Nucleus accumbens (tissue), 56 donors: ENCODE results near the gene R3HDM1.
"Not testable (repeated sequence)": the region's sequence is repeated elsewhere in the genome, so short reads cannot be mapped to it uniquely, and the experiment has no call there.

ENCODE experiments used
- DNase-seq, 56 donors: peaks; one replicate each; lab custom pipeline; 2025; lab: John Stamatoyannopoulos, UW

R3HDM1 gene

DNA sequence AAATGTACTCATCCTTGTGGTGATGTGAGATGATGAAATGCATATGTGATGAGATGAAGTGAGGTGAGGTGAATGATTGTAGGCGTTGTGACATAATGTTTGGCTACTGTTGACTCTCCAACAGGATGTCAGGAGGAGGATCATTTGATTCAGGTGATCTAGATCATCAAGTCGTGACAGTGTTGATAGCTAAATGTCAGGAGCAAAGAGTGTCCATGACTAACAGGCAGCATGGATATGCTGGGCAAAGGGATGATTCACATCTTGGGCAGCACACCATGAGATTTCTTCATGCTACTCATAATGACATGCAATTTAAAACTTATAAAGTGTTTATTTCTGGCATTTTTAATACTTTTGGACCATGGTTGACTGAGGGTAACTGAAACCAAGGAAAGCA lies 170.2 kb downstream of the R3HDM1 start:
- no peak for DNase-seq

- no peak for DNase-seq
Measured at GRCh38 chr2:135703300-135703699, 172.0 kb downstream of the R3HDM1 start.

- not testable (repeated sequence) for DNase-seq
Measured at GRCh38 chr2:135704075-135704474, 172.8 kb downstream of the R3HDM1 start.

GRCh38 chr2:135708159-135708558 lies 176.9 kb downstream of the R3HDM1 start:
- DNase-seq, result no peak

DNA sequence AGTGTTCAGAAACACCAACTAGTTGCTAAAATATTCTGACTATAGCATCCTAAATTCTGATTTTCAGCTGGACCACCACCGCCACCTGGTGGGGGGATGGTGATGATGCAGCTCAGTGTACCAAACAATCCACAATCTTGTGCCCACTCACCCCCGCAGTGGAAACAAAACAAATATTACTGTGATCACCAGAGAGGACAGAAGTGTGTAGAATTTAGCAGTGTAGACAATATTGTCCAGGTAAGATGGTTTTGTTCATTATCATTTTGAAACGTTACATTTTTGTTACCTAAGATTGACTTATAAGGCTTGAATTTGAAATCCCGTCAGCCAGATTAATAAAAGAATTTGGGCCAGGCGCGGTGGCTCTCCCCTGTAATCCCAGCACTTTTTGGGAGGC lies 178.7 kb downstream of the R3HDM1 start:
- DNase-seq, result peak in 46 of 56 donors; percentile 0 to 77 (median 27)

DNA sequence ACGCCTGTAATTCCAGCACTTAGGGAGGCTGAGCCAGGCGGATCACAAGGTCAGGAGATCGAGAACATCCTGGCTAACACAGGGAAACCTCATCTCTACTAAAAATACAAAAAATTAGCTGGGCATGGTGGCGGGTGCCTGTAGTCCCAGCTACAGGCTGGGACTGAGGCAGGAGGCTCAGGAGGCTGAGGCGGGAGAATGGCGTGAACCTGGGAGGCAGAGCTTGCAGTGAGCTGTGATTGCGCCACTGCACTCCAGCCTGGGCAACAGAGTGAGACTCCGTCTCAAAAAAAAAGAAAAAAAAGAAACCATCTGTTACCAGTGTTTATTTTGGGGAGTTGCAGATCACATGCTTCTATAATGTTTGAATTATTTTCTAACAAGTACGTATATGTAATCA lies 183.8 kb downstream of the R3HDM1 start:
- DNase-seq, result not testable (repeated sequence)

GRCh38 chr2:135728064-135728743 lies 196.9 kb downstream of the R3HDM1 start:
- no peak for DNase-seq

- no peak for DNase-seq
Measured at GRCh38 chr2:135732561-135732960, 201.3 kb downstream of the R3HDM1 start.

GRCh38 chr2:135733045-135733444 lies 201.8 kb downstream of the R3HDM1 start:
- no peak for DNase-seq

- DNase-seq, result no peak
Measured at GRCh38 chr2:135736546-135736945, 205.3 kb downstream of the R3HDM1 start.

- DNase-seq, result no peak
Measured at GRCh38 chr2:135740206-135740605, 208.9 kb downstream of the R3HDM1 start.

GRCh38 chr2:135741043-135741394 lies 209.7 kb downstream of the R3HDM1 start:
- no peak for DNase-seq

DNA sequence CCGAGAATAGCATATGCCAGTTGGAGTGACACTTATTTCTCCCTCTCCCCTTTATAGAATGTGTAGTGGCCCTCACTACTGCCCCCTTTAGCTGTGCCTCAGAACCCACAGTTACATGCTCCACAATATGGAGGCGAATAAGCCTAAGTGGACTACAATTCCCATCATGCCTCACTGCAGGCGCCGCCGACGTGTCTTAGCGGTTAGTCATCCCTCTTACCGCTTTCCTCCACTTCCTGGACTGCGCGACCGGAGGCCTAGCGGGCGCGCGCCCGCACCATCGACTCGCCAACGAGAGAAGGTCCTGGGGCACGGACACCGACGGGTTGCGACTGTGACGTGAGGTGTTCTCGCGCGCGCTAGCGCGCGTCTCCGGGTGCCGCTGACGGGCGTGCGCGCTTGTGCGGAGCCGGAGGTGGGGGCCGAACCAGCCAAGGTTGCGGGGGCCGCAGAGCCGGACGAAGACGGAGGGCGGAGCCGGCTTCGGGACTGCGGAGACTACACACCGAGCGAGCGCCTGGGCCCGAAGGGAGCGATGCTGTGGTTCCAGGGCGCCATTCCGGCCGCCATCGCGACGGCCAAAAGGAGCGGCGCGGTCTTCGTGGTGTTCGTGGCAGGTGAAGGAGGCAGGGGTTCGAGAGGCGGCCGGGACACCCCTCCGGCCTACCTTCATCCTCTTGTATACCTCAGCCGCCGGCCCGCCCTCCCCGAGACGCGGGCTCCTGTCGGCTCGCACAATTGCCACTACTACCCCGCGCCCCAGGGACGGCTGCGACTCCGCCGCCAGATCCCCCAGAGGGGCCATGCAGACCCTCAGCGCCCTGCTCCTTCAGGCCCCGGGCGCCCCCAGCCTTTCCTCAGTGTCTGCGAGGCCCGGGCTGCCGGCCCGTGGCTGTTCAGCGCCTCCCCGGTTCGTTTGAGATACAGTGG lies 210.4 kb downstream of the R3HDM1 start, which contains the start of gene UBXN4:
Gene UBXN4 (plus strand): TSS at position 461 of the 930 bp plus-strand sequence. CDS start 75 bp downstream, at position 536.
- peak; percentile 48 to 99 (median 95) for DNase-seq

- DNase-seq, result peak in 25 of 56 donors; percentile 1 to 66 (median 40)
Measured at GRCh38 chr2:135742325-135742757, 211.1 kb downstream of the R3HDM1 start.

DNA sequence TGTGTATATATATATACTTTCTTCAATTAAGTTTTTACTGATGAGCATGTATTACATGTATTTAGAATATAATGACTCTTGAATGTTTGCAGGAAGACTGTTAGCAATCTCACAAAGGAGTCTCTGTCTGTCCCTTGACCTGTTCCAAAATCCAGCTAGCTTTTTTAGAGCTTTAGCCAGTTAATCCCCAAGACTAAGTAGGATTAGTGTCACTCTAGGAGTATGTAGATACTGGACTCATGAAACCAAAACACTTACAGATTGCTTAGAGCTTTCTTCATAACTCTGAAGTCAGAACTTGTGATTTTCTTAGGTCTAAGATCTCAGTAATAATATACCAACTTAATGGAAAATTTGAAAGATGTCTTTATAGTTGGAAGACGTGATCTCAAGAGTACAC lies 212.6 kb downstream of the R3HDM1 start:
- no peak for DNase-seq

- DNase-seq, result peak in 4 of 56 donors; percentile 1 to 3 (median 2)
Measured at GRCh38 chr2:135744760-135745314, 213.6 kb downstream of the R3HDM1 start.

DNA sequence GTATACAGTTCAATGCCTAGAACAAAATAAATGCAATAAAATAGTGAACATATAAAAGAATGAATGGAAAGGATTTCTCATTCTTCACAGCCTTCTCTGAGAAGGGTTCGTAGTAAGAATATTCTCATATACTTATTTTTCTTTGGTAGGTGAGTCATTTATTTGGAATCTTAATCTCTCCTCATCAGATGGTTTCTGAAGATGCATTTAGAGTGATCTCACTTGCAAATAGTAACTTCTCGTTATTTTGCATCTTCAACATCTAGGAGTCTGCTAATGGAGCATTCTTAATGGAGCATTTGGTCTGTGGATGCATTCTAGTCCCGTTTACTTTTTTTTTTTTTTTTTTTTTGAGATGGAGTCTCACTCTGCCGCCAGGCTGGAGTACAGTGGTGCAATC lies 214.3 kb downstream of the R3HDM1 start:
- DNase-seq, result no peak

GRCh38 chr2:135755573-135755972 lies 224.3 kb downstream of the R3HDM1 start:
- no peak for DNase-seq

DNA sequence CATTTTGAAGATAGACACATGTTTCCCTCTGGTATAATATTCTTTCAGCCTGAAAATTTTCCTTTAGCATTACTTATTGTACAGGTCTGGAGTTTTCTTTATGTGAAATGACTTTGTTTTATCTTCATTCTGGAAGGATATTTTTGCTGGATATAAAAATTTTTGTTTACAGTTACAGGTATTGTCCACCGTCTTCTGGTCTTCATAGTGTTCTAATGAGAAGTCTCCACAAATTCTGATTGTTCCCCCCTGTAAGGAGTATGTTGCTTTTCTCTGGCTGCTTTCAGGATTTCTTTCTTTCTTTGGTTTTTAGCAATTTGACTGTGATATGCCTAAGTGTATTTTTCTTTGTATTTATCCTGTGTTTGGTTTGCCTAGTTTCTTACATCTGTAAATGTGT lies 225.4 kb downstream of the R3HDM1 start:
- no peak for DNase-seq

DNA sequence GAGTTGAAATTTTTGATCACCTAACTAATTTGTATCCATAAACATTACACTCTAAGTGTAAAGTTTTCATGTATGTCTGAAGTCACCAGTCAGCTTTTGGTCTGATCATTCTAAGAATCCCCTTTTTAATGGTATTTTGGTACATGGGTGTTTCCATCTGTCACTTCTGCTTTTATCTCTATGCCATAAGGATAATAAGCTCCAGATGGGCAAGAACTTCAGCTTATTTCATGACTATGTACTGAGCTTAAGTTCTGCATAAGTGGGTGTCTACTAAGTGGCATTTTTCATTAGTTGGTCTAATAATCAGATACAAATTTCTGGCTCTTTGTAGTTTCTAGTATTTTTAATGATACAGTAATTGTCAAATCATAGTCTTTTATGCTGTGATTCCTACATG lies 230.7 kb downstream of the R3HDM1 start:
- no peak for DNase-seq

GRCh38 chr2:135762530-135762929 lies 231.2 kb downstream of the R3HDM1 start:
- no peak for DNase-seq
